ENCODE data around the gene SDCCAG8. TPM values are rescaled to one million over a fixed set of nuclear protein-coding genes. Genes with fewer than 3 reads are reported as not detected.

The SDCCAG8 gene
- total and polyA plus RNA-seq, 2 experiments from 2014 or later, result 28.0 to 66.7 TPM

DNA sequence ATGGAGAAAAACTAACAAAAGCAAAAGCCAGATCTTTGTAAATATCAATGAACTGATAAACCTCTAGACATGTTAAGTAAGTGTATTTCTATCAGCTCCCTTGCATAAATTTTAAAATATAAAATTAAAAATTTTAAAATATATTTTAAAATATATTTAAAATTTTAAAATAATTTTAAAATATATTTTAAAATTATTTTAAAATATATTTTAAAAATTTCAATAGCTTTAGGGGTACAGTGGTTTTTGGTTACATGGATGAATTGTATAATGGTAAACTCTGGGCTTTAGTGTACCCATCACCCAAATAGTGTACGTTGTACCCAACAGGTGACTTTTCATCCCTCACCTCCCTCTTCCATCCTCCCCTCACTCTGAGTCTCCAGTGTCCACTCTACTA, 279.2 kb downstream of the SDCCAG8 start:
- DNase-seq (ENCODE audit: low spot score), result no peak
- Histone ChIP-seq H3K79me2 (replicated peaks; ENCODE audit: insufficient read depth) (no peaks in the 10 kb centered on the region), H2AFZ (no peak overlapping the region), H3K4me3 (no peak overlapping the region), H3K9me2 (ENCODE audit: insufficient read depth) (no peaks in the 10 kb centered on the region), H3K27me3 (ENCODE audit: insufficient read depth) (no peaks in the 10 kb centered on the region), H3K27ac (ENCODE audit: low read depth) (no peak overlapping the region), H3K4me2 (no peak overlapping the region), H3K4me1 (ENCODE audit: insufficient read depth) (0 out of 2 replicates have a peak, but pooled peaks cover 5% of the 10 kb centered on the region), H4K20me1 (replicated peaks; ENCODE audit: insufficient read depth) (no peaks in the 10 kb centered on the region), H3K36me3 (ENCODE audit: insufficient read depth) (no peaks in the 10 kb centered on the region), H3F3A (replicated peaks; ENCODE audit: low read depth) (no peaks in the 10 kb centered on the region)
- no peak overlapping the region for H3K27ac Mint-ChIP-seq
- H3K9me3 Mint-ChIP-seq, result no peaks in the 10 kb centered on the region; the same call in 2 of the 3 replicates
- no peaks in the 10 kb centered on the region for H3K27me3 Mint-ChIP-seq (ENCODE audit: insufficient read depth, low read depth, poor library complexity)
- TF ChIP-seq CREB1 (CRISPR knock-in tag; IDR thresholded peaks at IDR 0.05; ENCODE audit: low read depth) (no peak), EZH2phosphoT487 (IDR thresholded peaks at IDR 0.05; ENCODE audit: unreplicated experiment) (no peak), POLR2AphosphoS5 (IDR thresholded peaks at IDR 0.05; ENCODE audit: low read depth) (no peak), ZNF331 (CRISPR knock-in tag; IDR thresholded peaks at IDR 0.05; ENCODE audit: low read depth) (no peak), JUNB (IDR thresholded peaks at IDR 0.05; ENCODE audit: unreplicated experiment) (no peak), STAT1 (IDR thresholded peaks at IDR 0.05; ENCODE audit: unreplicated experiment) (no peak), EZH2 (IDR thresholded peaks at IDR 0.05; ENCODE audit: low read depth, unreplicated experiment) (no peak), ZNF114 (CRISPR knock-in tag; IDR thresholded peaks at IDR 0.05) (no peak), NANOG (IDR thresholded peaks at IDR 0.05; ENCODE audit: borderline replicate concordance) (no peak)
- TF ChIP-seq, protein P1, sequence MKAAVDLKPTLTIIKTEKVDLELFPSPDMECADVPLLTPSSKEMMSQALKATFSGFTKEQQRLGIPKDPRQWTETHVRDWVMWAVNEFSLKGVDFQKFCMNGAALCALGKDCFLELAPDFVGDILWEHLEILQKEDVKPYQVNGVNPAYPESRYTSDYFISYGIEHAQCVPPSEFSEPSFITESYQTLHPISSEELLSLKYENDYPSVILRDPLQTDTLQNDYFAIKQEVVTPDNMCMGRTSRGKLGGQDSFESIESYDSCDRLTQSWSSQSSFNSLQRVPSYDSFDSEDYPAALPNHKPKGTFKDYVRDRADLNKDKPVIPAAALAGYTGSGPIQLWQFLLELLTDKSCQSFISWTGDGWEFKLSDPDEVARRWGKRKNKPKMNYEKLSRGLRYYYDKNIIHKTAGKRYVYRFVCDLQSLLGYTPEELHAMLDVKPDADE (IDR thresholded peaks at IDR 0.05), result no peak
- TF ChIP-seq, protein P2, sequence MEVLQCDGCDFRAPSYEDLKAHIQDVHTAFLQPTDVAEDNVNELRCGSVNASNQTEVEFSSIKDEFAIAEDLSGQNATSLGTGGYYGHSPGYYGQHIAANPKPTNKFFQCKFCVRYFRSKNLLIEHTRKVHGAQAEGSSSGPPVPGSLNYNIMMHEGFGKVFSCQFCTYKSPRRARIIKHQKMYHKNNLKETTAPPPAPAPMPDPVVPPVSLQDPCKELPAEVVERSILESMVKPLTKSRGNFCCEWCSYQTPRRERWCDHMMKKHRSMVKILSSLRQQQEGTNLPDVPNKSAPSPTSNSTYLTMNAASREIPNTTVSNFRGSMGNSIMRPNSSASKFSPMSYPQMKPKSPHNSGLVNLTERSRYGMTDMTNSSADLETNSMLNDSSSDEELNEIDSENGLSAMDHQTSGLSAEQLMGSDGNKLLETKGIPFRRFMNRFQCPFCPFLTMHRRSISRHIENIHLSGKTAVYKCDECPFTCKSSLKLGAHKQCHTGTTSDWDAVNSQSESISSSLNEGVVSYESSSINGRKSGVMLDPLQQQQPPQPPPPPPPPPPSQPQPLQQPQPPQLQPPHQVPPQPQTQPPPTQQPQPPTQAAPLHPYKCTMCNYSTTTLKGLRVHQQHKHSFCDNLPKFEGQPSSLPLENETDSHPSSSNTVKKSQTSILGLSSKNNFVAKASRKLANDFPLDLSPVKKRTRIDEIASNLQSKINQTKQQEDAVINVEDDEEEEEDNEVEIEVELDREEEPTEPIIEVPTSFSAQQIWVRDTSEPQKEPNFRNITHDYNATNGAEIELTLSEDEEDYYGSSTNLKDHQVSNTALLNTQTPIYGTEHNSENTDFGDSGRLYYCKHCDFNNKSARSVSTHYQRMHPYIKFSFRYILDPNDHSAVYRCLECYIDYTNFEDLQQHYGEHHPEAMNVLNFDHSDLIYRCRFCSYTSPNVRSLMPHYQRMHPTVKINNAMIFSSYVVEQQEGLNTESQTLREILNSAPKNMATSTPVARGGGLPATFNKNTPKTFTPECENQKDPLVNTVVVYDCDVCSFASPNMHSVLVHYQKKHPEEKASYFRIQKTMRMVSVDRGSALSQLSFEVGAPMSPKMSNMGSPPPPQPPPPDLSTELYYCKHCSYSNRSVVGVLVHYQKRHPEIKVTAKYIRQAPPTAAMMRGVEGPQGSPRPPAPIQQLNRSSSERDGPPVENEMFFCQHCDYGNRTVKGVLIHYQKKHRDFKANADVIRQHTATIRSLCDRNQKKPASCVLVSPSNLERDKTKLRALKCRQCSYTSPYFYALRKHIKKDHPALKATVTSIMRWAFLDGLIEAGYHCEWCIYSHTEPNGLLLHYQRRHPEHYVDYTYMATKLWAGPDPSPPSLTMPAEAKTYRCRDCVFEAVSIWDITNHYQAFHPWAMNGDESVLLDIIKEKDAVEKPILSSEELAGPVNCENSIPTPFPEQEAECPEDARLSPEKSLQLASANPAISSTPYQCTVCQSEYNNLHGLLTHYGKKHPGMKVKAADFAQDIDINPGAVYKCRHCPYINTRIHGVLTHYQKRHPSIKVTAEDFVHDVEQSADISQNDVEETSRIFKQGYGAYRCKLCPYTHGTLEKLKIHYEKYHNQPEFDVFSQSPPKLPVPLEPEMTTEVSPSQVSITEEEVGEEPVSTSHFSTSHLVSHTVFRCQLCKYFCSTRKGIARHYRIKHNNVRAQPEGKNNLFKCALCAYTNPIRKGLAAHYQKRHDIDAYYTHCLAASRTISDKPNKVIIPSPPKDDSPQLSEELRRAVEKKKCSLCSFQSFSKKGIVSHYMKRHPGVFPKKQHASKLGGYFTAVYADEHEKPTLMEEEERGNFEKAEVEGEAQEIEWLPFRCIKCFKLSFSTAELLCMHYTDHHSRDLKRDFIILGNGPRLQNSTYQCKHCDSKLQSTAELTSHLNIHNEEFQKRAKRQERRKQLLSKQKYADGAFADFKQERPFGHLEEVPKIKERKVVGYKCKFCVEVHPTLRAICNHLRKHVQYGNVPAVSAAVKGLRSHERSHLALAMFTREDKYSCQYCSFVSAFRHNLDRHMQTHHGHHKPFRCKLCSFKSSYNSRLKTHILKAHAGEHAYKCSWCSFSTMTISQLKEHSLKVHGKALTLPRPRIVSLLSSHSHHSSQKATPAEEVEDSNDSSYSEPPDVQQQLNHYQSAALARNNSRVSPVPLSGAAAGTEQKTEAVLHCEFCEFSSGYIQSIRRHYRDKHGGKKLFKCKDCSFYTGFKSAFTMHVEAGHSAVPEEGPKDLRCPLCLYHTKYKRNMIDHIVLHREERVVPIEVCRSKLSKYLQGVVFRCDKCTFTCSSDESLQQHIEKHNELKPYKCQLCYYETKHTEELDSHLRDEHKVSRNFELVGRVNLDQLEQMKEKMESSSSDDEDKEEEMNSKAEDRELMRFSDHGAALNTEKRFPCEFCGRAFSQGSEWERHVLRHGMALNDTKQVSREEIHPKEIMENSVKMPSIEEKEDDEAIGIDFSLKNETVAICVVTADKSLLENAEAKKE (CRISPR knock-in tag; IDR thresholded peaks at IDR 0.05), result no peak
- TF ChIP-seq, protein P3, sequence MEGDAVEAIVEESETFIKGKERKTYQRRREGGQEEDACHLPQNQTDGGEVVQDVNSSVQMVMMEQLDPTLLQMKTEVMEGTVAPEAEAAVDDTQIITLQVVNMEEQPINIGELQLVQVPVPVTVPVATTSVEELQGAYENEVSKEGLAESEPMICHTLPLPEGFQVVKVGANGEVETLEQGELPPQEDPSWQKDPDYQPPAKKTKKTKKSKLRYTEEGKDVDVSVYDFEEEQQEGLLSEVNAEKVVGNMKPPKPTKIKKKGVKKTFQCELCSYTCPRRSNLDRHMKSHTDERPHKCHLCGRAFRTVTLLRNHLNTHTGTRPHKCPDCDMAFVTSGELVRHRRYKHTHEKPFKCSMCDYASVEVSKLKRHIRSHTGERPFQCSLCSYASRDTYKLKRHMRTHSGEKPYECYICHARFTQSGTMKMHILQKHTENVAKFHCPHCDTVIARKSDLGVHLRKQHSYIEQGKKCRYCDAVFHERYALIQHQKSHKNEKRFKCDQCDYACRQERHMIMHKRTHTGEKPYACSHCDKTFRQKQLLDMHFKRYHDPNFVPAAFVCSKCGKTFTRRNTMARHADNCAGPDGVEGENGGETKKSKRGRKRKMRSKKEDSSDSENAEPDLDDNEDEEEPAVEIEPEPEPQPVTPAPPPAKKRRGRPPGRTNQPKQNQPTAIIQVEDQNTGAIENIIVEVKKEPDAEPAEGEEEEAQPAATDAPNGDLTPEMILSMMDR (conservative IDR thresholded peaks at IDR 0.05; ENCODE audit: low read depth in 2 of 2), result no peak
- TF ChIP-seq, protein P4, sequence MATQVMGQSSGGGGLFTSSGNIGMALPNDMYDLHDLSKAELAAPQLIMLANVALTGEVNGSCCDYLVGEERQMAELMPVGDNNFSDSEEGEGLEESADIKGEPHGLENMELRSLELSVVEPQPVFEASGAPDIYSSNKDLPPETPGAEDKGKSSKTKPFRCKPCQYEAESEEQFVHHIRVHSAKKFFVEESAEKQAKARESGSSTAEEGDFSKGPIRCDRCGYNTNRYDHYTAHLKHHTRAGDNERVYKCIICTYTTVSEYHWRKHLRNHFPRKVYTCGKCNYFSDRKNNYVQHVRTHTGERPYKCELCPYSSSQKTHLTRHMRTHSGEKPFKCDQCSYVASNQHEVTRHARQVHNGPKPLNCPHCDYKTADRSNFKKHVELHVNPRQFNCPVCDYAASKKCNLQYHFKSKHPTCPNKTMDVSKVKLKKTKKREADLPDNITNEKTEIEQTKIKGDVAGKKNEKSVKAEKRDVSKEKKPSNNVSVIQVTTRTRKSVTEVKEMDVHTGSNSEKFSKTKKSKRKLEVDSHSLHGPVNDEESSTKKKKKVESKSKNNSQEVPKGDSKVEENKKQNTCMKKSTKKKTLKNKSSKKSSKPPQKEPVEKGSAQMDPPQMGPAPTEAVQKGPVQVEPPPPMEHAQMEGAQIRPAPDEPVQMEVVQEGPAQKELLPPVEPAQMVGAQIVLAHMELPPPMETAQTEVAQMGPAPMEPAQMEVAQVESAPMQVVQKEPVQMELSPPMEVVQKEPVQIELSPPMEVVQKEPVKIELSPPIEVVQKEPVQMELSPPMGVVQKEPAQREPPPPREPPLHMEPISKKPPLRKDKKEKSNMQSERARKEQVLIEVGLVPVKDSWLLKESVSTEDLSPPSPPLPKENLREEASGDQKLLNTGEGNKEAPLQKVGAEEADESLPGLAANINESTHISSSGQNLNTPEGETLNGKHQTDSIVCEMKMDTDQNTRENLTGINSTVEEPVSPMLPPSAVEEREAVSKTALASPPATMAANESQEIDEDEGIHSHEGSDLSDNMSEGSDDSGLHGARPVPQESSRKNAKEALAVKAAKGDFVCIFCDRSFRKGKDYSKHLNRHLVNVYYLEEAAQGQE (IDR thresholded peaks at IDR 0.05; ENCODE audit: unreplicated experiment), result no peak
- H3K4me1 Mint-ChIP-seq, result peaks cover 9% of the 10 kb centered on the region; the same call in 2 of the 3 replicates
- no peak overlapping the region for H3K4me3 Mint-ChIP-seq
- no peak for ATAC-seq
- H3K36me3 Mint-ChIP-seq (ENCODE audit: low read depth), result no peaks in the 10 kb centered on the region

Data from GM23338 (cell line).